ENCODE measurements around the gene NUDT16L1.
A peak's percentile ranks its signal among the peaks of the same experiment; 100 is the strongest.

NUDT16L1 gene

DNA sequence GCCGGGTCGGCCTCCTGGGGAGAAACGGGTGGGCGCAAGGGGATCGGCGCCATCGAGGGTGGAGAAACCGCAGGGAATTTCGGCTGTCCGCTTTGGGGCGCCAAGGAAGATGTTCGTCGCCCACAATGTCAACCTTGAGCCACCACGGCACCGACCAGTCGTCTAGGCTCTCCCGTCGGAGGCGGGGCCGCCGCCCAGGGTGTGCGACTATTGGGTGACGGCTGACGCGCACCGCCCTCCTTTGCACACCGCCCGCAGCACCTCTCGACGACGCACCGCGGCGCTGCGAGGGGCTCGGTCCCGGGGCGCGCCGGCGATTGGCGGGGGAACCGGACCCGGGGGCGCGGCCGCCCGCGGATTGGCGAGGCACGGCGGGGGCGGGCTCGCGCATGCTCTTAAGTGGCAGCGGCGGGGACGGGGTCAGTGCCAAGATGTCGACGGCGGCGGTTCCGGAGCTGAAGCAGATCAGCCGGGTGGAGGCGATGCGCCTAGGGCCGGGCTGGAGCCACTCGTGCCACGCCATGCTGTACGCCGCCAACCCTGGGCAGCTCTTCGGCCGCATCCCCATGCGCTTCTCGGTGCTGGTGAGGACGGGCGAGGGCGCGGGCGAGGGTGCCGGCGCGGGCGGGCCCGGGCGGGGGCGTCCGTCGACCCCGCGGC is at the start of gene NUDT16L1:
TSS of gene NUDT16L1 (plus strand) at position 267 of the 660 bp plus-strand sequence. CDS start at position 432, 165 bp downstream.
- DNase-seq = peak; percentile 97

GRCh38 chr16:4646773-4647643 is 46.4 kb upstream of the NUDT16L1 start:
- DNase-seq = no peak

DNA sequence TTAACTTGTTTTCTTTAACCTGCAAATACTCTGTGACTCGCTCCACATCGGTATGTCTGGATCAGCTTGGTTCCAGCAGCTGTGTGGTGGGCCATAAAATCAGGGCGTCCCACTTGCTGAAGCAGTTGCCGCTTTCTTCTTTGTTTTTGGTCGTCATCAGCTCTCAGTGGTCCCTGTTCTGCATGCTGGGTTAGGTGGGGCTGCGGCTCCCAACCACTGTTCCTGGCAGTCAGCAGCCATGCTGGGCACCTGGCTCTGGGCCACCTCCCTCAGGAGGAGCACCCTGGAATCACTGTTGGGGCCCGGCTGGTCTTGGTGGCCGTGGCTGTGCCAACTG is 45.8 kb upstream of the NUDT16L1 start:
- DNase-seq = no peak

GRCh38 chr16:4648917-4649316 is 44.4 kb upstream of the NUDT16L1 start:
- no peak for DNase-seq

DNA sequence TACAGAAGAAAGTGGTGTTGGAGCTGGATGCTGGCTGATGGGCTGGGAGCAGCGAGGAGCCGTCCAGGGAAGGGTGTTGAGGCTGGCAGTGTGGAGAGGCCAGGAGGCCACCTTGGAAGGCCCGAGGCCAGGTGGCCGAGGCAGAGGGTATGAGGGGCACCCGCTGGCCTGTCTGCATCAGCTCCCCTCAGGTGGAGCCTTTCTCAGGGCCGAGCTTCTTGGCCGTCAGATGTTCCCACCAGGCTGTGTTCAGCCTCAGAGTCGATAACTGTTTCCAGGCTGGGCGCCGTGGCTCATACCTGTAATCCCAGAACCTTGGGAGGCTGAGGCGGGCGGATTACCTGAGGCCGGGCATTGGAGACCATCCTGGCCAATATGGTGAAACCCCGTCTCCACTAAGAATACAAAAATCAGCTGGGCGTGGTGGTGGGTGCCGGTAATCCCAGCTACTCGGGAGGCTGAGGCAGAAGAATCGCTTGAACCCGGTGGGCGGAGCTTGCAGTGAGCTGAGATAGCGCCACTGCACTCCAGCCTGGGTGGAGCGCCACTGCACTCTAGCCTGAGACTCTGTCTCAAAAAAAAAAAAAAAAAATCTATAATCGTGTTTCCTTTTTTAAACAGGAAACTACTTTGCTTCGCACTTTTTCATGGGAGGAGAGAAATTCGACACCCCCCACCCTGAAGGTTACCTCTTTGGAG is 43.5 kb upstream of the NUDT16L1 start:
- no peak for DNase-seq

DNA sequence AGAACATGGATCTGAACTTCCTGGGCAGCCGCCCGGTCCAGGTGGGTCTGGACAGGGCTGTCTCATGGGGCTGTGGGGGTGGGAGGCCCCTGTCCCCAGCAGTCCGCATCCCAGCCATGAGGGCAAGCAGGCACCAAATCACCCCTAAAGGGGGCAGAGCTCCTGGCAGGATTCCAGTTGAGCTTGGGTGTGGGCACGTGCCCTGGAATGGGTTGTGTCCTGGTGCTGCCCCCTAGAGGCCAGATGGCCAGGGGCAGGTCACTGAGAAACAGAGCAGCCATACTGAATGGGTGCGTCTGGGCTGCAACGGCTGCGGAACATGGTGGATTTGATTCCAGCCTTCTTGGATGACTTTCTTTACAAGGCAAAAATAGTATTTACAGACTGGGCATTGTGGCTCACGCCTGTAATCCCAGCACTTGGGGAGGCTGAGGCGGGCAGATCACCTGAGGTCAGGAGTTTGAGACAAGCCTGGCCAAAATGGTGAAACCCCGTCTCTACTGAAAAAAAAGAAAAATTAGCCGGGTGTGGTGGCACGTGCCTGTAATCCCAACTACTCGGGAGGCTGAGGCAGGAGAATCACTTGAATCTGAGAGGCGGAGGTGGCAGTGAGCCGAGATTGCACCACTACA is 42.8 kb upstream of the NUDT16L1 start:
- DNase-seq = peak; percentile 78

DNA sequence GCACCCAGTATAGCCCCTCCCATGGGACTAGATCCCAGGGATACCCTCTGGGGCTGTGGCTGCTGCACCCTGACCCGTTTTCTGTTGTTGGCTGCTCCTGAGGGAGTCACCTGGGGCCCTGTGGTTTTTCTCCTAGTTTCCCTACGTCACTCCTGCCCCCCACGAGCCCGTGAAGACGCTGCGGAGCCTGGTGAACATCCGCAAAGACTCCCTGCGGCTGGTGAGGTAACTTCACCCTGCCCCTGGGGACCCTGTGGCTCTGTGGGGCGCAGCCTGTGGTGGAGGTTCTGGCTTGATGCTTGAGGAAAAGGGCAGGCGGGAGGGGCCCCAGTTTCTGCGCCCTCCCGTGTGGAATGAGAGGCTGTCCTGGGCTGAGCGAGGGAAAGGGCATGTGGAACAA is 41.5 kb upstream of the NUDT16L1 start:
- no peak for DNase-seq

- no peak for DNase-seq
Measured at GRCh38 chr16:4652561-4652960, 40.8 kb upstream of the NUDT16L1 start.

DNA sequence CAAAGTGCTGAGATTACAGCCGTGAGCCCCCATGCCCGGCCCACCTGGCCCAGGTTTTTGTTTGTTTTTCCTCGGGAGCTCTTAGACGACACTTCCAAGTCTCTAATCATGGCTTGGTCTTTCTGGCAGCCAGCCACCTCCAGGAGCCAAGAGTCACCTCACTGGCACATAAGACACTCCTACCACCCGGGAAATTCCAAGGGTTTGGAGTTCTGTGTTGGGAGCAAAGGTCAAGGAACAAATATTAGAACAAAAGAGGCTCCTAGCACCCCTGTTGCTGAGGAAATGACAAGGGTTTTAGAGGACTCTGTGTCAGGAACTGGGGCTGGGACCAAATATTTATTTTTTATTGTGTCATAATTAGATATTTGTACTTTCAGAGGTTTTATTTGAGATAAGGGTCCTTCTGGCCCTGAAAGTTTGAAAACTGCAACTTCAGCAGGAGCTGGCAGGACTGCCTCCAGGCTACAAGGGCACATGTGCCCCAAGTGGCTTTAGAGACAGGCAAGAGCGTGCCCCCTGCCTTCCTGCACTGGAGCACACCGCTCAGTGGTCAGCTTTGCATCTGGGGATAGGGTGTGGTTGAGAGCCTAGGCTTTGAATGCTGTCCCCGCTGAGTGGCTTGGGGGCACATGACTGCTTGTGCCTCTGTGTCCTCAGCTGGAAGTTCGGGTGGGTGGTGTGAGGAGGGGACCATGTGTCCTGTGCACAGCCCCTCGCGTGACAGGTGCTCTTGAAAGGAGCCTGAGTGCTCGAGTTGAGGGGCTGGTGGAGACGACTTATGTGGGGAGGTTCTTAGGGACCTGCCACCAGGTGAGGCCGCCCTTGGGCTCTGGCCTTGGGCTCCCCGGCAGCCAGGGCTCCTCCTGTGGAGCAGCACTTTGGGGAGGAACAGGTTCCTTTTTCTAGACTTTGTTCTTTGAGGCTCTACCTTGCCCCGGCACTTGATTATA is 39.1 kb upstream of the NUDT16L1 start:
- DNase-seq = no peak

DNA sequence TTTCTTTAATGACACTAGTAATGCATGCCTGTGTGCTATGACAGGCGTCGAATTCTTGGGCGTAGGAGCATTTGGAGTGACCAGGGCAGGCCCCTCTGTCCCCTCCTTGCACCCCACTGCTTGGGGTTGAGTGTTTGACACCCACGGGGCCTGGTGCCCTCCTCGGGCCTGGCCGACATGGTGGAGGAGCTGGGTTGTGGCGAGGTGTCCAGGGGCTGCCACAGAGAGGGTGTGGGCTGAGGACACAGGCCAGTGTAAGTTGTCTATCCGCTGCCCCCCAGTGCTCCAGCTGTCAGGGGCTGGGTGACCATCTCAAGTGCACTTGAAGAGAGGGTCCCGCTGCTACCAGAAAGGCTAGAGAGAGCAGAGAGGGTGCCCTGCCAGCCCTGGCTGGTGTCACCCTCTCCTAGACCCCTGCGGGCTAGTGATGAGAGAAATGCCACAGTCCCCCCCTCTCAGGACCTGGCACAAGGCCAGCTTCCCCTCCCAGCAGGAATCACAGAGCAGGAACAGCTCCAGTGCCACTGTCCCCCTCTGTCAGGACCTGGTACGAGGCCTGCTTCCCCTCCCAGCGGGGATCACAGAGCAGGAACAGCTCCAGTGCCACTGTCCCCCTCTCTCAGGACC is 38.3 kb upstream of the NUDT16L1 start:
- DNase-seq = no peak

- no peak for DNase-seq
Measured at GRCh38 chr16:4655801-4656200, 37.6 kb upstream of the NUDT16L1 start.

GRCh38 chr16:4656221-4656620 is 37.1 kb upstream of the NUDT16L1 start:
- no peak for DNase-seq

GRCh38 chr16:4656695-4657686 is 36.4 kb upstream of the NUDT16L1 start:
- no peak for DNase-seq

GRCh38 chr16:4659363-4660353 is 33.7 kb upstream of the NUDT16L1 start:
- DNase-seq = no peak

DNA sequence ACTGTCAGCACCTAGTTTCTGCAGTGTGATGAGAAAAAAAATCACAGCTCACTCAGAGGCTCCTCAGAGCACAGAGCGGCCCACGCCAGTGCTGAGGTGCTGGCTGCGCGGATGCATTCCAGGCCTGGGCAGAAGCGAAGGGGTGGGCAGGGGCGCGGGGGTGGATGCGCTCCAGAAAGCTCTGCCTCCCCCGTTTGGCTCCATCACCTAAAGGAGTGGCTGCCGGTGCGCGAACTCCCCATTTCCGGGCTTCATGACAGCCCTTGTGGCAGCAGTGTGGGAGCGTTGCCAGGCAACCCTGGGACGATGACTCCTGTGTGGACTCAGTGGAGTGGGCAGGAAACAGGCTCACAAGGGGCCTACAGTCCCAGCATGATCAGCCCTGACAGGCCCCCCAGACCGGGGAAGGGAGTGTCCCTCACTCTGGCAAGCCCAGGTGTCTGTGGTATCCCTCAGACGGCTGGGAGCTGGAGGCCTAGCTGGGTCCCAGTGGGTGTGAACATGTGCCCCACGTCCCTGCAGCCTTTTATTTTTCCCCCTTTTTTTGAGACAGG is 32.8 kb upstream of the NUDT16L1 start:
- DNase-seq = peak; percentile 61

- no peak for DNase-seq
Measured at GRCh38 chr16:4661661-4662060, 31.7 kb upstream of the NUDT16L1 start.

DNA sequence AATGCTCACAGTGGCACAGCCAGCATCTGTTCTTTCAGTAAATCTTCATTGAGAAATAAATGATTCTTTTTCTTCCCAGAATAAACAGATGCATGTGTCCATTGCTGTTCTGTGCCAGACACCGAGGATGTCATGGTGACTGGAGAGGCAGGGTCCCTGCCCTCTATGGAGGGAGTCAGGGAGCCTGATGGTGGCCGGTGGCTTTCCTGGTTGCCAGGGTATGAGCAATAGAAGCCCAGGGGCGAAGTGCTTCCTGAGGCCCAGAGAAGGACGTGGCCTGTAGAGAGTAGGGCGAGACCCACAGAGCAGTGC is 29.9 kb upstream of the NUDT16L1 start:
- DNase-seq = no peak

- peak; percentile 92 for DNase-seq
Measured at GRCh38 chr16:4663777-4664465, 29.4 kb upstream of the NUDT16L1 start.

Data from inflammatory macrophage treated with lipopolysaccharide for 4 hours (primary cell).